ENCODE measurements around the gene CES3.

DNA sequence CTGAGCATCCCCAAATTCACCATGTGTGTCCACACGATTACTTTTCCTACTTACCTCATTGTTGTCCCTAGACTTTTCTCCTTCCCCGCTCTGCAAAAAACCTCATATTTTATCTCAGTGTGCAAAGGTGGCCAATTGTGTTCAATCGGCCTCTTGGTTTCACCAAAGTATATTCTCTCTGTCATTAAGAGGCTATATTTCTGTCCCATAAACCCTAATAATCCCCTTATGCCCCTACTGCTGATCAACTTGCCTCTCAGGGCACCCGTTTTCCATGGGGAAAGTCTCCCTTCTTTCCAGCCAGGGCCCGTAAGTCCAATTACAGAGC, 14.1 kb upstream of the CES3 start:
- TF ChIP-seq, protein P1, sequence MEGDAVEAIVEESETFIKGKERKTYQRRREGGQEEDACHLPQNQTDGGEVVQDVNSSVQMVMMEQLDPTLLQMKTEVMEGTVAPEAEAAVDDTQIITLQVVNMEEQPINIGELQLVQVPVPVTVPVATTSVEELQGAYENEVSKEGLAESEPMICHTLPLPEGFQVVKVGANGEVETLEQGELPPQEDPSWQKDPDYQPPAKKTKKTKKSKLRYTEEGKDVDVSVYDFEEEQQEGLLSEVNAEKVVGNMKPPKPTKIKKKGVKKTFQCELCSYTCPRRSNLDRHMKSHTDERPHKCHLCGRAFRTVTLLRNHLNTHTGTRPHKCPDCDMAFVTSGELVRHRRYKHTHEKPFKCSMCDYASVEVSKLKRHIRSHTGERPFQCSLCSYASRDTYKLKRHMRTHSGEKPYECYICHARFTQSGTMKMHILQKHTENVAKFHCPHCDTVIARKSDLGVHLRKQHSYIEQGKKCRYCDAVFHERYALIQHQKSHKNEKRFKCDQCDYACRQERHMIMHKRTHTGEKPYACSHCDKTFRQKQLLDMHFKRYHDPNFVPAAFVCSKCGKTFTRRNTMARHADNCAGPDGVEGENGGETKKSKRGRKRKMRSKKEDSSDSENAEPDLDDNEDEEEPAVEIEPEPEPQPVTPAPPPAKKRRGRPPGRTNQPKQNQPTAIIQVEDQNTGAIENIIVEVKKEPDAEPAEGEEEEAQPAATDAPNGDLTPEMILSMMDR (IDR thresholded peaks at IDR 0.05), result no peak
- no peak for TF ChIP-seq POLR2A (IDR thresholded peaks at IDR 0.05)
